Heart left ventricle (tissue), 13 donors: ENCODE measurements around the gene FKBP2.

Experiments
- CTCF ChIP-seq, 12 donors: fragments of 200-600 bp; sonication (generic) in 4 of 12; IDR thresholded peaks; one replicate each; pipeline versions ENCODE4 v1.5.0 to v1.8.0; 2018 to 2022; ENCODE audit warnings: antibody characterized with exemption in 12 of 12, mild to moderate bottlenecking in 5 of 12
- POLR2A ChIP-seq, 2 donors: fragments of 450-650 bp; IDR thresholded peaks; one replicate each; pipeline ENCODE4 v1.6.1; 2017; ENCODE audit warnings: antibody characterized with exemption in 2 of 2, mild to moderate bottlenecking in 2 of 2, moderate library complexity in 2 of 2
- donor health status: ischemic (EF 13 %, LVEDD 7.1; RV severe dilation, severe dysfunction).
- donor health status: DM: no; HTN: yes; CAD: no.
- donor health status: DM: no; HTN: no; CAD: no.
- donor health status: ischemic (EF 25% LVEDD 6.9; RV normal size, moderate dysfunction).
- donor health status: ischemic (EF 25% LVEDD 5.7; RV mildly dilated, moderate dysfunction).
- donor health status: ischemic (EF 35%, LVEDD 5.7; RV mildly dilated, moderate dysfunction).
- donor health status: nonischemic (EF 11% LVEDD 7.7; RV severe dilation, severe dysfunction).
- donor health status: DM: yes; HTN: yes; CAD: no.
- donor health status: PGD.
- donor health status: ischemic (EF 29% LVEDD 5.4; RV normal size, mild dysfunction).
- donor health status: nonischemic (EF 23%, LVEDD 6.1; RV moderate dilation, normal function).

- no peak for TF ChIP-seq POLR2A (IDR thresholded peaks at IDR 0.05)
- TF ChIP-seq CTCF (IDR thresholded peaks at IDR 0.05): no peak
These were observed 9.6 kb downstream of the FKBP2 start for GRCh38 chr11:64250415-64251015.
